OCI-LY3 (cell line): ENCODE measurements around the gene CD109.

Experiments
- CTCF ChIP-seq: fragments of 200-600, 300-600 bp; sonication (generic); IDR thresholded peaks from 2 replicates; pipeline ENCODE4 v1.5.1; 2014; ENCODE audit warnings: antibody characterized with exemption, low read length, low read depth
- EZH2phosphoT487 ChIP-seq: fragments of 200-600 bp; shearing (Covaris generic); IDR thresholded peaks from 2 replicates; pipeline ENCODE4 v1.6.1; 2018; ENCODE audit warnings: antibody characterized with exemption, mixed run types, low read depth

- TF ChIP-seq CTCF (no peak), EZH2phosphoT487 (no peak)
These were observed 26.5 kb downstream of the CD109 start for GRCh38 chr6:73722318-73723060.
